ENCODE data around the gene STAG2.

- TF ChIP-seq CTCF (conservative IDR thresholded peaks at IDR 0.05; ENCODE audit: low read length) (no peak), EZH2phosphoT487 (IDR thresholded peaks at IDR 0.05; ENCODE audit: borderline replicate concordance) (no peak)
Observed at GRCh38 chrX:123923211-123923610, 38.3 kb upstream of the STAG2 start.
